GM12878 (cell line): ENCODE data around the gene VTCN1. TPM values are rescaled to one million over a fixed set of nuclear protein-coding genes. Genes with fewer than 3 reads are reported as not detected.

Experiments used
- ATAC-seq: fragments of 200-7000 bp; cut with Tn5 transposase; 3 replicates; pipeline ENCODE4 v1.9.1; 2020; ENCODE audit warnings: mild to moderate bottlenecking, moderate library complexity
- BruUV-seq: library from RNA; stranded (reverse); fragments of 400-500 nt; replicated peaks from 2 replicates; lab custom pipeline; 2021; lab: Mats Ljungman, UMichigan
- CTCF ChIA-PET: fragments of 300-600 bp; sonication (Branson Sonifier 250); formaldehyde crosslinking; extraction: SDS; loops from one replicate; lab custom pipeline; 2021; ENCODE audit warnings: inconsistent platforms; lab: Yijun Ruan, JAX
- POLR2A ChIA-PET: fragments of 350-600 bp; formaldehyde crosslinking; extraction: SDS; loops from one replicate; lab custom pipeline; 2021; ENCODE audit warnings: inconsistent platforms; lab: Charles Lee
- RAD21 ChIA-PET: fragments of 300-600 bp; sonication (Branson Sonifier 250); formaldehyde crosslinking; loops from one replicate; lab custom pipeline; 2023; ENCODE audit warnings: antibody characterized with exemption; ENCODE audit not compliant: unreplicated experiment; lab: Charles Lee
- SMC1A ChIA-PET: fragments of 300-600 bp; sonication (Branson Sonifier 250); formaldehyde crosslinking; loops from one replicate; lab custom pipeline; 2023; ENCODE audit not compliant: unreplicated experiment, uncharacterized antibody; lab: Charles Lee
- DNase-seq: peaks from one replicate; pipeline ENCODE4 v3.0.0-alpha.2; 2011; ENCODE audit warnings: low read depth, low spot score
- FAIRE-seq: peaks from 3 replicates; lab custom pipeline; 2011; peaks lifted over from hg19 to GRCh38; lab: Jason Lieb, UNC
- H2AFZ ChIP-seq: 2 replicates; pipeline ENCODE4 v1.6.0; 2011; ENCODE audit warnings: low read depth, low read length, control low read depth; ENCODE audit not compliant: control insufficient read depth
- H3K27ac ChIP-seq: 2 replicates; pipeline ENCODE4 v1.5.1; 2011; ENCODE audit warnings: control low read depth; ENCODE audit not compliant: control insufficient read depth, insufficient read depth
- H3K27me3 ChIP-seq, 2 experiments: replicated peaks in 1 of 2; 2 replicates each; pipeline versions ENCODE4 v1.6.0 to v1.6.1; 2011; ENCODE audit warnings: low read length in 1 of 2; ENCODE audit not compliant: control insufficient read depth in 2 of 2, insufficient read depth in 2 of 2
- H3K36me3 ChIP-seq, 2 experiments: 2 replicates each; pipeline ENCODE4 v1.5.1; 2011; ENCODE audit warnings: low read length in 1 of 2; ENCODE audit not compliant: control insufficient read depth in 2 of 2, insufficient read depth in 2 of 2
- H3K4me1 ChIP-seq: 2 replicates; pipeline ENCODE4 v1.6.1; 2011; ENCODE audit warnings: mild to moderate bottlenecking, low read length, moderate library complexity, mixed read lengths; ENCODE audit not compliant: control insufficient read depth, insufficient read depth
- H3K4me2 ChIP-seq: 2 replicates; pipeline ENCODE4 v1.6.0; 2011; ENCODE audit warnings: control low read depth; ENCODE audit not compliant: control insufficient read depth, insufficient read depth
- H3K4me3 ChIP-seq: fragments of 200-600 bp; sonication (generic); 2 replicates; pipeline ENCODE4 v1.5.1; 2016
- H3K79me2 ChIP-seq: 2 replicates; pipeline ENCODE4 v1.6.0; 2011; ENCODE audit warnings: low read length; ENCODE audit not compliant: control insufficient read depth, insufficient read depth
- H3K9ac ChIP-seq: 2 replicates; pipeline ENCODE4 v1.8.0; 2011; ENCODE audit warnings: low read length, control low read depth, mixed read lengths; ENCODE audit not compliant: control insufficient read depth, insufficient read depth
- H3K9me3 ChIP-seq: replicated peaks from 3 replicates; pipeline ENCODE4 v1.5.1; 2011; ENCODE audit warnings: mild to moderate bottlenecking, low read length; ENCODE audit not compliant: control insufficient read depth, insufficient read depth
- H4K20me1 ChIP-seq: 2 replicates; pipeline ENCODE4 v1.6.0; 2011; ENCODE audit not compliant: control insufficient read depth, insufficient read depth
- BRCA1 ChIP-seq: IDR thresholded peaks from 2 replicates; pipeline ENCODE4 v1.6.1; 2011; ENCODE audit warnings: low read depth, low read length, improper control_type of control experiment
- CHD4 ChIP-seq: fragments of 200-600 bp; sonication (generic); IDR thresholded peaks from 2 replicates; pipeline ENCODE4 v1.6.1; 2016; ENCODE audit warnings: mild to moderate bottlenecking
- ELK1 ChIP-seq: IDR thresholded peaks from 2 replicates; pipeline ENCODE4 v1.6.1; 2012; ENCODE audit warnings: low read depth, low read length, improper control_type of control experiment
- EP300 ChIP-seq, 2 experiments: fragments of 150-350 bp in 1 of 2; IDR thresholded peaks; 2 replicates each; pipeline ENCODE4 v1.6.1; 2011 to 2012; ENCODE audit warnings: low read depth in 2 of 2, low read length in 2 of 2, borderline replicate concordance in 1 of 2, improper control_type of control experiment in 1 of 2, inconsistent platforms in 1 of 2; ENCODE audit not compliant: control insufficient read depth in 1 of 2
- FOXM1 ChIP-seq: IDR thresholded peaks from 2 replicates; pipeline ENCODE4 v1.6.1; 2012; ENCODE audit warnings: low read depth, mild to moderate bottlenecking, inconsistent platforms, low read length, moderate library complexity
- HDAC2 ChIP-seq: fragments of 200-600 bp; sonication (generic); IDR thresholded peaks from 2 replicates; pipeline ENCODE4 v1.6.1; 2017
- KAT2A ChIP-seq: conservative IDR thresholded peaks from 2 replicates; pipeline ENCODE4 v1.6.1; 2011; ENCODE audit warnings: low read depth, low read length; ENCODE audit not compliant: control insufficient read depth
- MLLT1 ChIP-seq: fragments of 450-650 bp; IDR thresholded peaks from 2 replicates; pipeline ENCODE4 v1.6.1; 2016; ENCODE audit warnings: mild to moderate bottlenecking
- MYC ChIP-seq: IDR thresholded peaks from 2 replicates; pipeline ENCODE4 v1.6.1; 2011; ENCODE audit warnings: mild to moderate bottlenecking, low read length, moderate library complexity, inconsistent platforms; ENCODE audit not compliant: insufficient read depth, insufficient replicate concordance, insufficient read length, severe bottlenecking
- NFYB ChIP-seq: IDR thresholded peaks from 2 replicates; pipeline ENCODE4 v1.6.1; 2011; ENCODE audit warnings: low read depth, mild to moderate bottlenecking, low read length, improper control_type of control experiment, moderate library complexity; ENCODE audit not compliant: insufficient read depth
- RELA ChIP-seq: fragments of 450-650 bp; IDR thresholded peaks from 2 replicates; pipeline ENCODE4 v1.8.0; 2014; ENCODE audit warnings: borderline replicate concordance; ENCODE audit not compliant: partially characterized antibody
- SMAD1 ChIP-seq: fragments of 450-650 bp; IDR thresholded peaks from 2 replicates; pipeline ENCODE4 v1.6.1; 2018; ENCODE audit warnings: mild to moderate bottlenecking, low read depth; ENCODE audit not compliant: partially characterized antibody
- TBL1XR1 ChIP-seq: IDR thresholded peaks from 2 replicates; pipeline ENCODE4 v1.6.1; 2012; ENCODE audit warnings: low read depth, low read length, improper control_type of control experiment
- ZNF207 ChIP-seq: fragments of 450-650 bp; IDR thresholded peaks from 2 replicates; pipeline ENCODE4 v1.6.1; 2014; ENCODE audit warnings: antibody characterized with exemption, mild to moderate bottlenecking, borderline replicate concordance
- ZNF384 ChIP-seq: IDR thresholded peaks from 2 replicates; pipeline ENCODE4 v1.6.1; 2012; ENCODE audit warnings: low read depth, mild to moderate bottlenecking, low read length, improper control_type of control experiment, borderline replicate concordance
- ZNF592 ChIP-seq: fragments of 450-650 bp; IDR thresholded peaks from 2 replicates; pipeline ENCODE4 v1.6.1; 2017; ENCODE audit warnings: mild to moderate bottlenecking, moderate library complexity
- WGBS: methylation state at CpG from one replicate; pipeline ENCODE4 v1.1.6; 2016; ENCODE audit warnings: low lambda C conversion rate; ENCODE audit not compliant: insufficient replicate concordance, insufficient coverage; ENCODE audit errors: missing lambda C conversion rate; 5-methylcytosine and 5-hydroxymethylcytosine counted together
- in situ Hi-C: fragments of 300-500 bp; cut with MboI; formaldehyde crosslinking; loops from 9 replicates; pipeline ENCODE4 v1.14.3; 2018; ENCODE audit warnings: mixed read lengths
- intact Hi-C: fragments of 100-400 bp; cut with micrococcal nuclease; formaldehyde crosslinking; loops from one replicate; pipeline ENCODE4 v1.14.2; 2022; ENCODE audit not compliant: unreplicated experiment
- polyA plus RNA-seq, 11 experiments: library from polyadenylated mRNA; depleted of rRNA in 4 of 11; unstranded in 6 of 11; stranded (reverse) in 5 of 11; fragments of >200 nt; fragmentation: Nextera tagmentation in 4 of 11; fragmentation: Illumina TruSeq in 1 of 11; extraction: Ambion mirVana in 4 of 11; extraction: Trizol in 1 of 11; gene quantifications; 1 replicate in 1 of 11; 2 replicates in 10 of 11; pipeline versions ENCODE4 v1.2.1 to v1.2.3, GENCODE V29; 2011 to 2016; ENCODE audit warnings: inconsistent platforms in 2 of 11, missing spikeins in 2 of 11, low read depth in 1 of 11
- total RNA-seq, 4 experiments: library from RNA; depleted of rRNA in 3 of 4; stranded (reverse); fragments of >200 nt in 3 of 4; fragmentation: Illumina TruSeq in 1 of 4; extraction: Trizol in 1 of 4; gene quantifications; 2 replicates each; pipeline versions ENCODE4 v1.2.1 to v1.2.3, GENCODE V29; 2013 to 2021

VTCN1 gene
- total and polyA plus RNA-seq, 10 of the 15 experiments (the other 5 are each of a cell fraction or from before 2014, with no cell fraction given): not detected

GRCh38 chr1:117107364-117107763 lies 103.4 kb downstream of the VTCN1 start (continued):
- no peak for TF ChIP-seq ZNF384
- TF ChIP-seq, all 136 proteins: peak for 0

- H3K4me2 ChIP-seq: no peak overlapping the region
- no peak for FAIRE-seq
- no peaks in the 10 kb centered on the region for H3K4me1 ChIP-seq
- ATAC-seq: no peak
- no peak for DNase-seq
- no peaks in the 10 kb centered on the region for H4K20me1 ChIP-seq
- no peaks in the 10 kb centered on the region for H3K27me3 ChIP-seq
- in situ Hi-C loops (no loop called here), intact Hi-C loops (no loop called here)
- SMC1A ChIA-PET: interaction anchor here (0.6 kb wide), 1 partner anchor 9 kb away, joined by 3 read pairs; no protein-coding TSS in a partner anchor
- POLR2A ChIA-PET: interaction anchor here (1.8 kb wide), 1 partner anchor 13 kb away, joined by 4 read pairs; no protein-coding TSS in a partner anchor
- H3K9me3 ChIP-seq: no peaks in the 10 kb centered on the region
- 100% methylated on average over 2 of the region's 2 CpGs for WGBS
- H3K27ac ChIP-seq: no peak overlapping the region
- H2AFZ ChIP-seq: no peak overlapping the region
- no peaks in the 10 kb centered on the region for H3K79me2 ChIP-seq
- RAD21 ChIA-PET: no interaction called here
- H3K4me3 ChIP-seq: no peak overlapping the region
- H3K36me3 ChIP-seq: peaks cover 9 to 39% of the 10 kb centered on the region in 2 experiments
- BruUV-seq: no TSS peak
- CTCF ChIA-PET: interaction anchor here (1.1 kb wide), 1 partner anchor 22 kb away, joined by 8 read pairs; no protein-coding TSS in a partner anchor
- H3K9ac ChIP-seq: no peak overlapping the region
- TF ChIP-seq SMAD1 (no peak), MLLT1 (no peak), ZNF207 (no peak), BRCA1 (no peak), FOXM1 (no peak), ELK1 (no peak), RELA (no peak), NFYB (no peak), KAT2A (no peak), CHD4 (no peak), TBL1XR1 (no peak), ZNF592 (no peak), EP300 (IDR thresholded peaks at IDR 0.05; ENCODE audit: borderline replicate concordance in 1 of 2, control insufficient read depth in 1 of 2, low read depth in 2 of 2, low read length in 2 of 2) (no peak), MYC (no peak), HDAC2 (no peak)
These were observed 104.2 kb downstream of the VTCN1 start for GRCh38 chr1:117106478-117106877.
